Liver (tissue), 9 donors: ENCODE data around the gene GFOD2. TPM values are rescaled to one million over a fixed set of nuclear protein-coding genes. Genes with fewer than 3 reads are reported as not detected.

Experiments
- DNase-seq: peaks from one replicate; pipeline ENCODE4 v3.0.0-alpha.2; 2017; ENCODE audit warnings: low spot score
- H3K27ac ChIP-seq, 2 donors: one replicate each; pipeline ENCODE4 v1.7.0; 2013; ENCODE audit warnings: inconsistent platforms in 2 of 2, low read length in 2 of 2, control low read depth in 1 of 2, low read depth in 1 of 2, mild to moderate bottlenecking in 1 of 2
- H3K27me3 ChIP-seq, 4 donors: one replicate each; pipeline versions ENCODE4 v1.6.1 to v1.7.0; 2013; ENCODE audit warnings: low read length in 3 of 4, inconsistent platforms in 1 of 4, mild to moderate bottlenecking in 1 of 4, moderate library complexity in 1 of 4; ENCODE audit not compliant: control insufficient read depth in 4 of 4, insufficient read depth in 4 of 4
- H3K36me3 ChIP-seq, 4 donors: one replicate each; pipeline versions ENCODE4 v1.6.1 to v1.7.0; 2013; ENCODE audit warnings: low read length in 3 of 4, mild to moderate bottlenecking in 3 of 4, low read depth in 1 of 4, moderate library complexity in 1 of 4; ENCODE audit not compliant: control insufficient read depth in 4 of 4, insufficient read depth in 3 of 4
- H3K4me1 ChIP-seq, 4 donors: one replicate each; pipeline versions ENCODE4 v1.6.1 to v1.7.0; 2013; ENCODE audit warnings: low read length in 3 of 4, mild to moderate bottlenecking in 3 of 4, moderate library complexity in 1 of 4; ENCODE audit not compliant: control insufficient read depth in 4 of 4, insufficient read depth in 4 of 4
- H3K4me3 ChIP-seq, 3 donors: one replicate each; pipeline versions ENCODE4 v1.6.1 to v1.7.0; 2013; ENCODE audit warnings: low read length in 3 of 3, control low read depth in 1 of 3, low read depth in 1 of 3, mild to moderate bottlenecking in 1 of 3
- H3K9ac ChIP-seq, 2 donors: one replicate each; pipeline ENCODE4 v1.7.0; 2013; ENCODE audit warnings: low read length in 2 of 2, mild to moderate bottlenecking in 2 of 2, moderate library complexity in 2 of 2, control low read depth in 1 of 2, low read depth in 1 of 2
- H3K9me3 ChIP-seq, 4 donors: one replicate each; pipeline versions ENCODE4 v1.6.1 to v1.7.0; 2013; ENCODE audit warnings: low read length in 3 of 4; ENCODE audit not compliant: control insufficient read depth in 4 of 4
- ATF3 ChIP-seq: IDR thresholded peaks from 2 replicates; pipeline ENCODE4 v1.6.1; 2016; ENCODE audit warnings: antibody characterized with exemption
- CTCF ChIP-seq: fragments of 150-350 bp; IDR thresholded peaks from 2 replicates; pipeline ENCODE4 v1.5.1; 2017; ENCODE audit warnings: improper control_type of control experiment, low read depth, low read length; ENCODE audit not compliant: missing input control
- EGR1 ChIP-seq, 2 donors: IDR thresholded peaks; 2 replicates each; pipeline ENCODE4 v1.6.1; 2016 to 2018; ENCODE audit warnings: antibody characterized with exemption in 2 of 2, low read depth in 2 of 2
- FOXA1 ChIP-seq: IDR thresholded peaks from 2 replicates; pipeline ENCODE4 v1.6.1; 2016; ENCODE audit warnings: antibody characterized with exemption
- FOXA2 ChIP-seq: IDR thresholded peaks from 2 replicates; pipeline ENCODE4 v1.6.1; 2016; ENCODE audit warnings: antibody characterized with exemption
- HNF4A ChIP-seq, 2 donors: conservative IDR thresholded peaks; 2 replicates each; pipeline ENCODE4 v1.6.1; 2016; ENCODE audit warnings: antibody characterized with exemption in 2 of 2, mild to moderate bottlenecking in 2 of 2
- HNF4G ChIP-seq: IDR thresholded peaks from 2 replicates; pipeline ENCODE4 v1.6.1; 2016; ENCODE audit warnings: antibody characterized with exemption
- JUND ChIP-seq, 2 donors: IDR thresholded peaks; 2 replicates each; pipeline ENCODE4 v1.6.1; 2016; ENCODE audit warnings: antibody characterized with exemption in 2 of 2
- MAX ChIP-seq: IDR thresholded peaks from 2 replicates; pipeline ENCODE4 v1.6.1; 2016; ENCODE audit warnings: antibody characterized with exemption
- RAD21 ChIP-seq, 2 donors: IDR thresholded peaks; 2 replicates each; pipeline ENCODE4 v1.6.1; 2016; ENCODE audit warnings: antibody characterized with exemption in 2 of 2, mild to moderate bottlenecking in 2 of 2
- REST ChIP-seq: IDR thresholded peaks from 2 replicates; pipeline ENCODE4 v1.6.1; 2016; ENCODE audit warnings: antibody characterized with exemption, mild to moderate bottlenecking
- TAF1 ChIP-seq: conservative IDR thresholded peaks from 2 replicates; pipeline ENCODE4 v1.6.1; 2016; ENCODE audit warnings: antibody characterized with exemption, mild to moderate bottlenecking
- YY1 ChIP-seq: IDR thresholded peaks from 2 replicates; pipeline ENCODE4 v1.6.1; 2016; ENCODE audit warnings: antibody characterized with exemption, mild to moderate bottlenecking
- ZBTB33 ChIP-seq: IDR thresholded peaks from 2 replicates; pipeline ENCODE4 v1.6.1; 2016; ENCODE audit warnings: antibody characterized with exemption
- WGBS: extraction: QIAGEN DNeasy Blood & Tissue Kit; methylation state at CpG from one replicate; pipeline ENCODE4 v1.1.7; 2013; 5-methylcytosine and 5-hydroxymethylcytosine counted together
- polyA plus RNA-seq, 2 donors: library from polyadenylated mRNA; stranded (reverse) in 1 of 2; unstranded in 1 of 2; fragments of 200-250 nt in 1 of 2; fragments of >200 nt in 1 of 2; fragmentation: Nextera tagmentation in 1 of 2; extraction: Ambion mirVana in 1 of 2; gene quantifications; one replicate each; pipeline versions ENCODE4 v1.2.1 to v1.2.3, GENCODE V29; 2013 to 2015
- total RNA-seq, 2 donors: library from RNA; depleted of rRNA; stranded (reverse); fragments of >200 nt; gene quantifications; one replicate each; pipeline ENCODE4 v1.2.3, GENCODE V29; 2014
- donor health status: healthy.
- donor health status: healthy.
- donor health status: healthy.
- donor health status: healthy.
- donor health status: healthy.

Gene GFOD2
- total and polyA plus RNA-seq, 4 donors = 12.7 to 48.8 (median 28.9) TPM

- no peak for TF ChIP-seq REST
Observed at GRCh38 chr16:67665598-67665997, 53.5 kb downstream of the GFOD2 start (continued).

- Histone ChIP-seq H3K36me3 (no peaks in the 10 kb centered on the region), H3K27ac (no peak overlapping the region)
- 89% methylated on average over 7 of the region's 7 CpGs for WGBS
Observed at GRCh38 chr16:67664871-67665270, 54.2 kb downstream of the GFOD2 start.

GRCh38 chr16:67664258-67664657 lies 54.9 kb downstream of the GFOD2 start:
- no peak overlapping the region for H3K9ac ChIP-seq
- peak overlapping the region in 1 of 2 donors; percentile 58 for H3K27ac ChIP-seq
- H3K9me3 ChIP-seq = no peaks in the 10 kb centered on the region
- no peak for DNase-seq
- H3K27me3 ChIP-seq = no peaks in the 10 kb centered on the region
- no peaks in the 10 kb centered on the region for H3K36me3 ChIP-seq
- peaks cover 24 to 80% (median 58%) of the 10 kb centered on the region in 4 donors for H3K4me1 ChIP-seq
- no peak overlapping the region for H3K4me3 ChIP-seq
- 92% methylated on average over 4 of the region's 4 CpGs for WGBS
- no peak for TF ChIP-seq CTCF
- no peak for TF ChIP-seq ZBTB33
- no peak for TF ChIP-seq TAF1
- no peak for TF ChIP-seq JUND (IDR thresholded peaks at IDR 0.05)
- TF ChIP-seq HNF4A (conservative IDR thresholded peaks at IDR 0.05) = no peak
- no peak for TF ChIP-seq EGR1 (IDR thresholded peaks at IDR 0.05; ENCODE audit: low read depth in 2 of 2)
- no peak for TF ChIP-seq FOXA2
- no peak for TF ChIP-seq MAX
- no peak for TF ChIP-seq ATF3
- no peak for TF ChIP-seq FOXA1
- TF ChIP-seq YY1 = no peak
- no peak for TF ChIP-seq RAD21 (IDR thresholded peaks at IDR 0.05)
- no peak for TF ChIP-seq REST

More at GRCh38 chr16:67664871-67665270, 54.2 kb downstream of the GFOD2 start:
- no peak for DNase-seq
- Histone ChIP-seq H3K9ac (no peak overlapping the region), H3K27me3 (no peaks in the 10 kb centered on the region), H3K4me1 (peaks cover 21 to 78% (median 54%) of the 10 kb centered on the region in 4 donors), H3K4me3 (no peak overlapping the region), H3K9me3 (no peaks in the 10 kb centered on the region)
- TF ChIP-seq TAF1 (no peak), RAD21 (IDR thresholded peaks at IDR 0.05) (no peak), ZBTB33 (no peak), HNF4G (no peak)
